ENCODE data around the gene SPAG9. TPM values are rescaled to one million over a fixed set of nuclear protein-coding genes. Genes with fewer than 3 reads are reported as not detected.

Gene SPAG9
- total and polyA plus RNA-seq, 2 experiments from 2014 or later: 13.7 to 45.0 TPM

GRCh38 chr17:51161541-51161940 is 40.9 kb upstream of the SPAG9 start:
- Mint-ChIP-seq H3K36me3 (ENCODE audit: low read depth) (peaks cover 76% of the 10 kb centered on the region), H3K27ac (no peak overlapping the region), H3K4me3 (no peak overlapping the region), H3K9me3 (no peaks in the 10 kb centered on the region), H3K4me1 (peaks cover 10% of the 10 kb centered on the region), H3K27me3 (ENCODE audit: insufficient read depth, low read depth, poor library complexity) (peaks cover 11% of the 10 kb centered on the region)
- no peak overlapping the region for H3K27ac ChIP-seq (ENCODE audit: low read depth)
- H3K4me1 ChIP-seq (ENCODE audit: insufficient read depth): peaks cover 4% of the 10 kb centered on the region; the same call in 1 of the 2 replicates
- peaks cover 50% of the 10 kb centered on the region for H3K36me3 ChIP-seq (ENCODE audit: insufficient read depth)
- DNase-seq (ENCODE audit: low spot score) (no peak), ATAC-seq (no peak)
- no peak overlapping the region for H2AFZ ChIP-seq
- H3K27me3 ChIP-seq (ENCODE audit: insufficient read depth): no peaks in the 10 kb centered on the region
- H4K20me1 ChIP-seq (replicated peaks; ENCODE audit: insufficient read depth): peaks cover 33% of the 10 kb centered on the region
- H3K4me2 ChIP-seq: no peak overlapping the region
- TF ChIP-seq CTCF (conservative IDR thresholded peaks at IDR 0.05; ENCODE audit: low read depth in 2 of 2): no peak
- TF ChIP-seq POLR2AphosphoS5 (IDR thresholded peaks at IDR 0.05; ENCODE audit: low read depth): no peak
- TF ChIP-seq ZNF462 (CRISPR knock-in tag; IDR thresholded peaks at IDR 0.05): no peak
- TF ChIP-seq ZNF331 (CRISPR knock-in tag; IDR thresholded peaks at IDR 0.05; ENCODE audit: low read depth): no peak
- no peak for TF ChIP-seq REST (IDR thresholded peaks at IDR 0.05; ENCODE audit: unreplicated experiment)
- no peak for TF ChIP-seq JUNB (IDR thresholded peaks at IDR 0.05; ENCODE audit: unreplicated experiment)
- TF ChIP-seq EZH2 (IDR thresholded peaks at IDR 0.05; ENCODE audit: low read depth, unreplicated experiment): no peak
- no peak for TF ChIP-seq STAT1 (IDR thresholded peaks at IDR 0.05; ENCODE audit: unreplicated experiment)
- TF ChIP-seq EZH2phosphoT487 (IDR thresholded peaks at IDR 0.05; ENCODE audit: unreplicated experiment): no peak
- no peak for TF ChIP-seq NANOG (IDR thresholded peaks at IDR 0.05; ENCODE audit: borderline replicate concordance)
- no peak for TF ChIP-seq ETS1 (IDR thresholded peaks at IDR 0.05)
- no peak for TF ChIP-seq ZNF114 (CRISPR knock-in tag; IDR thresholded peaks at IDR 0.05)
- TF ChIP-seq CREB1 (CRISPR knock-in tag; IDR thresholded peaks at IDR 0.05; ENCODE audit: low read depth): no peak
- H3K4me3 ChIP-seq: no peak overlapping the region
- H3K9me2 ChIP-seq (ENCODE audit: insufficient read depth): no peaks in the 10 kb centered on the region
- H3K79me2 ChIP-seq (replicated peaks; ENCODE audit: insufficient read depth): peaks cover 32% of the 10 kb centered on the region
- peaks cover 18% of the 10 kb centered on the region for H3F3A ChIP-seq (replicated peaks; ENCODE audit: low read depth)
